HepG2 (cell line): ENCODE data around the gene SEC62. TPM values are rescaled to one million over a fixed set of nuclear protein-coding genes. Genes with fewer than 3 reads are reported as not detected.
A peak's percentile ranks its signal among the peaks of the same experiment; 100 is the strongest.

Experiments used
- BCL3 ChIP-seq: sonication (generic); formaldehyde crosslinking; IDR thresholded peaks from 2 replicates; pipeline ENCODE4 v1.5.1; 2020; ENCODE audit warnings: mild to moderate bottlenecking, missing genetic modification reagents, moderate library complexity
- CSRNP2 ChIP-seq: sonication (generic); formaldehyde crosslinking; conservative IDR thresholded peaks from 2 replicates; pipeline ENCODE4 v1.8.0; 2022; ENCODE audit warnings: low read depth, missing genetic modification reagents
- DR1 ChIP-seq: sonication (generic); formaldehyde crosslinking; IDR thresholded peaks from 2 replicates; pipeline ENCODE4 v1.8.0; 2021; ENCODE audit warnings: mild to moderate bottlenecking, missing genetic modification reagents, inconsistent platforms
- ELF3 ChIP-seq: IDR thresholded peaks from 2 replicates; pipeline ENCODE4 v1.6.1; 2016; ENCODE audit warnings: missing genetic modification reagents, missing compliant biosample characterization
- EP300 ChIP-seq, 3 experiments: sonication (generic) in 1 of 3; formaldehyde crosslinking in 1 of 3; IDR thresholded peaks; 2 replicates each; pipeline versions ENCODE4 v1.5.1 to v1.6.1; 2011 to 2020; ENCODE audit warnings: low read depth in 2 of 3, low read length in 2 of 3, borderline replicate concordance in 1 of 3, improper control_type of control experiment in 1 of 3, mild to moderate bottlenecking in 1 of 3, missing genetic modification reagents in 1 of 3, moderate library complexity in 1 of 3
- FOXC1 ChIP-seq: sonication (generic); formaldehyde crosslinking; IDR thresholded peaks from 2 replicates; pipeline ENCODE4 v1.8.0; 2022; ENCODE audit warnings: mild to moderate bottlenecking, missing genetic modification reagents, borderline replicate concordance
- FOXP4 ChIP-seq: sonication (generic); formaldehyde crosslinking; IDR thresholded peaks from 2 replicates; pipeline ENCODE4 v1.4.0; 2020; ENCODE audit warnings: missing genetic modification reagents
- IKZF1 ChIP-seq: fragments of 450-650 bp; IDR thresholded peaks from 2 replicates; pipeline ENCODE4 v1.7.1; 2016
- KAT8 ChIP-seq: IDR thresholded peaks from 2 replicates; pipeline ENCODE4 v1.6.1; 2016; ENCODE audit warnings: missing genetic modification reagents, missing compliant biosample characterization
- POLR2AphosphoS2 ChIP-seq: IDR thresholded peaks from 2 replicates; pipeline ENCODE4 v1.6.1; 2011; ENCODE audit warnings: low read depth, low read length, improper control_type of control experiment
- ZFP62 ChIP-seq: sonication (generic); formaldehyde crosslinking; IDR thresholded peaks from 2 replicates; pipeline ENCODE4 v1.4.0; 2020; ENCODE audit warnings: missing genetic modification reagents
- ZNF318 ChIP-seq: sonication (generic); formaldehyde crosslinking; IDR thresholded peaks from 2 replicates; pipeline ENCODE4 v1.4.0; 2020; ENCODE audit warnings: mild to moderate bottlenecking, missing genetic modification reagents
- ZNF547 ChIP-seq: sonication (generic); formaldehyde crosslinking; IDR thresholded peaks from 2 replicates; pipeline ENCODE4 v1.5.1; 2020; ENCODE audit warnings: mild to moderate bottlenecking, missing genetic modification reagents
- ZNF776 ChIP-seq: sonication (generic); formaldehyde crosslinking; IDR thresholded peaks from 2 replicates; pipeline ENCODE4 v1.4.0; 2020; ENCODE audit warnings: mild to moderate bottlenecking, missing genetic modification reagents
- polyA plus RNA-seq, 8 experiments: library from polyadenylated mRNA; depleted of rRNA in 3 of 8; stranded (reverse) in 7 of 8; unstranded in 1 of 8; fragments of >200 nt; fragmentation: Illumina TruSeq in 4 of 8; extraction: Trizol in 4 of 8; gene quantifications; 2 replicates each; pipeline versions ENCODE4 v1.2.1 to v1.2.3, GENCODE V29; 2011 to 2016; ENCODE audit warnings: low read depth in 4 of 8, missing spikeins in 1 of 8, mixed read lengths in 1 of 8; ENCODE audit not compliant: insufficient read depth in 1 of 8
- total RNA-seq, 5 experiments: library from RNA; depleted of rRNA; stranded (reverse); fragments of >200 nt; fragmentation: Illumina TruSeq; extraction: Trizol; gene quantifications; 2 replicates each; pipeline ENCODE4 v1.2.3, GENCODE V29; 2016; ENCODE audit warnings: low read depth in 1 of 5

The SEC62 gene
- total and polyA plus RNA-seq, 2 of the 13 experiments (the other 11 are each of a cell fraction or from before 2014, with no cell fraction given): 54.0 to 68.7 TPM

- peak; percentile 79 for TF ChIP-seq ZNF547 (CRISPR knock-in tag)
- TF ChIP-seq FOXC1: peak; percentile 79
- TF ChIP-seq ZNF776 (CRISPR knock-in tag): no peak; the same call in none of the 2 replicates
- TF ChIP-seq EP300 (IDR thresholded peaks at IDR 0.05; ENCODE audit: low read depth in 2 of 2, low read length in 2 of 2): peak in 1 of 2 experiments; percentile 43; a peak in 1 of 4 replicates
- no peak for TF ChIP-seq EP300 (CRISPR knock-in tag; IDR thresholded peaks at IDR 0.05; ENCODE audit: borderline replicate concordance)
- TF ChIP-seq BCL3 (CRISPR knock-in tag): peak; percentile 71; the same call in 1 of the 2 replicates
- TF ChIP-seq POLR2AphosphoS2: no peak
- no peak for TF ChIP-seq ZFP62 (CRISPR knock-in tag)
- TF ChIP-seq ELF3 (CRISPR knock-in tag): peak; percentile 97
- 0 out of 2 replicates have a peak, but pooled peaks have one; percentile 30 for TF ChIP-seq DR1
- no peak for TF ChIP-seq ZNF318
- TF ChIP-seq CSRNP2 (CRISPR knock-in tag): no peak
- TF ChIP-seq KAT8: peak; percentile 74; the same call in 1 of the 2 replicates
- TF ChIP-seq IKZF1: no peak
- 0 out of 2 replicates have a peak, but pooled peaks have one; percentile 6 for TF ChIP-seq FOXP4 (CRISPR knock-in tag)
Observed at GRCh38 chr3:170037463-170038433, 71.1 kb downstream of the SEC62 start, which contains the start of gene GPR160 (continued).
